ENCODE data around the gene PANK3.
"Not testable (repeated sequence)": the region's sequence is repeated elsewhere in the genome, so short reads cannot be mapped to it uniquely, and the experiment has no call there.

PANK3 gene

DNA sequence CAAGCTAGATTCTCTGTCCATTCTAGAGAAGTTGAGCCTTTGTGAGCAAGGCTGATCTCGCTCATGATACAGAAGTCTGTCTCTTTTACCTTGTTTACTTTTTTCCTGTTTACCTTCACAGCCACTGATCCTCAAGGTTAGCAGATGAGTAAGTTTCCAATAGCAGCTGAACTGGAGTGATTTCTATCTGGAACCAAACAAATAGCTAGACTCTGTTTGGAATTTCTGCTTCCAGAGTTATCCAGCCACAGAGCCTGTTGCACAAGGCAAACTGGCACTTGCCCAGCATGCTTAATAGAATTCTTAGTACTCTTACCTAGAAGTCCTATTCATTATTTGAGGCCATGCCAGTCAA is 12.8 kb upstream of the PANK3 start:
- no peak for DNase-seq (ENCODE audit: low read depth, low spot score)

DNA sequence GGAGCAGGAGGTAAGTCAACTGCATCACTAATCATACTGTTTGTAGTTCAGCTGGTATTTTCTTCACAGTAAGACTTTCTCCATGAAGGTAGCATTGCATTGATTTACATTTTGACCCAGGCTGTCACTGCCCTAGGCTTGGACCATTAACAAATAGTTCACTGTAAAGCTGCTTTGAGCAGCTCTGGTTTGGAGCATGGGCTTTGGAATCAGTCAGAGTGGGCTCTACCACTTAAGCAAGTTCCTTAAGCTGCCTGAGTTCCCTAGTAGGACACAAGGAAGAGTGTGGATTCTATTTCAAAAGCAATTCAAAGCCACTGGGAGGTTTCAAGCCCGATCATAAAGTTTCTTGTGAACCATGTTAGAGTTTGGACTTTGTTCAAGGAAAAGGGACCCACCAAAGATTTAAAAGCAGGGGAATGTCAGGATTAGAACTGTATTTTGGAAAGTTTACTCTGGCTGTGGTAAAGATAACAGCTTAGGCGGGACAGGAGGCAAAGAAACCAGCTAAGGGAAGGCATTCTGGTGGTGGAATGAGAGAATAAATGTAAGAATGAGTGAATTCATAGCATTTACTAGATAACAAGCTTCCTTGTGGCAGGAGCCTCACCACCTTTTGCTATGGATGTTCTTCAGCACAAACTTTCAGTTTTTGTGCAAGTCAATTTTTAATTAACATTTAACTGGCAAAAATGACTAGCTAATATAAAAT is 12.3 kb upstream of the PANK3 start:
- no peak for DNase-seq (ENCODE audit: low read depth, low spot score)

GRCh38 chr5:168590666-168591065 is 11.5 kb upstream of the PANK3 start:
- no peak for DNase-seq (ENCODE audit: low read depth, low spot score)

DNA sequence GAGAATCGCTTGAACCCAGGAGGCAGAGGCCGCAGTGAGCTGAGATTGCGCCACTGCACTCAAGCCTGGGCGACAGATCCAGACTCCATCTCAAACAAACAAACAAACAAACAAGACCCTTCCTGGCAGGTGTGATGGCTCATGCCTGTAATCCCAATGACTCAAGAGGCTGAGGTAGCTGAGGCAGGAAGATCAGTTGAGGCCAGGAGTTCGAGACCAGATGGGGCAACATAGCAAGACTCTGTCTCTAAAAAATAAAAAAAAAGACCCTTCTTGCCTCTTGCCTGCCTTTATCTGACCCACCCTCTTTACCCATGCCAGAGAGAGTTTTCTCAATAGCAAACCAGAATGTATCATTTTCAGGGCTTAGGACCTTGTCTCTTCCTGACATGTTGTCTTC is 8.8 kb upstream of the PANK3 start:
- no peak for DNase-seq (ENCODE audit: low read depth, low spot score)

GRCh38 chr5:168585119-168585856 is 6.1 kb upstream of the PANK3 start:
- DNase-seq (ENCODE audit: low read depth, low spot score): no peak

- DNase-seq (ENCODE audit: low read depth, low spot score): no peak
These were observed 4.7 kb upstream of the PANK3 start for GRCh38 chr5:168583742-168584482.

DNA sequence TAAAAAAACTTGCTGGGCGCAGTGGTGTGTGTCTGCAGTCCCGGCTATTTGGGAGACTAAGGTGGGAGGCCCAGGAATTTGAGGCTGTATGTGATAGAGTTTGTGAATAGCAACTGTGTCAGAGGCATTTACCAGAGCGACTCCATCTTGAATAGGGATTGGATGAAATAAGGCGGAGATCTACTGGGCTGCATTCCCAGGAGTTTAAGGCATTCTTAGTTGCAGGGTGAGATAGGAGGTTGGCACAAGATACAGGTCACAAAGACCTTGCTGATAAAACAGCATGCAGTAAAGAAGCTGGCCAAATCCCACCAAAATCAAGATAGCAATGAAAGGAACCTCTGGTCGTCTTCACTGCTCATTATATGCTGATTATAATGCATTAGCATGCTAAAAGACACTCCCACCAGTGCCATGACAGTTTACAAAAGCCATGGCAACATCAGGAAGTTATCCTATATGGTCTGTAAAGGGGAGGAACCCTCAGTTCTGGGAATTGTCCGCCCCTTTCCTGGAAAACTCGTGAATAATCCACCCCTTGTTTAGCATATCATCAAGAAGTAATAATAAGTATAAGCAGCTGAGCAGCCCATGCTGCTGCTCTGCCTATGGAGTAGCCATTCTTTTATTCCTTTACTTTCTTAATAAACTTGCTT is 1.8 kb upstream of the PANK3 start:
- DNase-seq (ENCODE audit: low read depth, low spot score): not testable (repeated sequence)

GRCh38 chr5:168580227-168580508 is 1.0 kb upstream of the PANK3 start:
- no peak for DNase-seq (ENCODE audit: low read depth, low spot score)

- DNase-seq (ENCODE audit: low read depth, low spot score): peak; percentile 93
These were observed 489 bp upstream of the PANK3 start for GRCh38 chr5:168579488-168580226.

DNA sequence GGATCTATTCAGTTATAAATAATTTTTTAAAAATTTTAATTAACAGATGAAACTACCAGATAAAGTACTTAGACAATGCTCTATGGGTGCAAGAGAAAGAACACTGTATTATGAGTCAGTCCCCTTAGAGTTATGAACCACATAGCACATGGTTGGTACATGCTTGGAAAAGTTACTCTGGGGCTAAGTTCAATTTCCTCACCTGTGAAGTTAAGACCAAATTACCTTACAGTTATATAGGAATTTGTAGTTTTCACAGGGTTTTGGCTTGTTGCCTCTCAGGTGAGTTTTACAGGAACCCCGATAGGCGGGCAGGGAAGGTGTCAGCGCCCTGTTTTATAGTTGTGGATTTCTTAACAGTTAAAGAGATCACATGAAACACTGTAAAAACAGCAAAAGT is 1.2 kb downstream of the PANK3 start:
- no peak for DNase-seq (ENCODE audit: low read depth, low spot score)

DNA sequence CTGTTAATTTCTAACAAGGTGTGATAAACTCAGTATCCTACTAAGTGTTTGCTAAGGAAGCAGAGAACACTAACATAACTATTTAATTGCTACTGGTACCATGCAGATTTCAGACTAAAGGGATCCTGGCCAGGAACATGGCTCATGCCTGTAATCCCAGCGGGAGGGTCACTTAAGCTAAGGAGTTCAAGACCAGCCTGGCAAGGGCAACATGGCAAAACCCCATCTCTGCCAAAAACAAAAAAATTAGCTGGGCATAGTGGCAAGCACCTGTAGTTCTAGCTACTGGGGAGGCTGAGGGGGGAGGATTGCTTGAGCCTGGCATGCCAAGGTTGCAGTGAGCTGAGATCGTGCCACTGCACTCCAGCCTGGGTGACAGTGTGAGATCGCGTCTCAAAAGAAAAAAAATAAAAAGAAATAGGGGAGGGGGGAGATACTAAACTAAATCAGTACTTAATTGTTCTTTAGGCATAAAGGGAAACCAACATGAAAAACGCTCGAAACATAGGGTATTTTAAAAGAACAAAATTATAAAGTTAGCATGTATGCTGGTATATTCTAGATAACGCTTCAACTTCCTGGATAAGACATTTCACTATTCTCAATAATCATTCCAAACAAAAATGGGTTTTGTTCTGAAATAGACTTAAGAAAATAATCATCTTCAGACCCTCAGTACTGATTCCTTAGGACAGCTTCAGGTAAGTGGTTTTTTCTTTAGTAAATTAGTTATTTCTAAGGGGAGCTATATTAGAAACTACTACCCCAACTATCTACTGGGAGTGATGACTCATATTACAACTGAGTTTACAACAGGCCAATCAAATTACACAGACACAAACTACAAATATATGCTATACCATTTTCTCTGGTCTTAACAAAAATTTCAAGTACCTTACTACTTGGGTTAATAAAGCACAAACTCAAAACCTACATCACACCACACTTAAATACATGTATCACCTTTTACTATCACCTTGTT is 3.5 kb downstream of the PANK3 start:
- DNase-seq (ENCODE audit: low read depth, low spot score): no peak

- DNase-seq (ENCODE audit: low read depth, low spot score): not testable (repeated sequence)
These were observed 5.0 kb downstream of the PANK3 start for GRCh38 chr5:168574156-168574555.

- DNase-seq (ENCODE audit: low read depth, low spot score): not testable (repeated sequence)
These were observed 5.5 kb downstream of the PANK3 start for GRCh38 chr5:168573663-168574062.

- DNase-seq (ENCODE audit: low read depth, low spot score): no peak
These were observed 8.5 kb downstream of the PANK3 start for GRCh38 chr5:168570490-168571328.

DNA sequence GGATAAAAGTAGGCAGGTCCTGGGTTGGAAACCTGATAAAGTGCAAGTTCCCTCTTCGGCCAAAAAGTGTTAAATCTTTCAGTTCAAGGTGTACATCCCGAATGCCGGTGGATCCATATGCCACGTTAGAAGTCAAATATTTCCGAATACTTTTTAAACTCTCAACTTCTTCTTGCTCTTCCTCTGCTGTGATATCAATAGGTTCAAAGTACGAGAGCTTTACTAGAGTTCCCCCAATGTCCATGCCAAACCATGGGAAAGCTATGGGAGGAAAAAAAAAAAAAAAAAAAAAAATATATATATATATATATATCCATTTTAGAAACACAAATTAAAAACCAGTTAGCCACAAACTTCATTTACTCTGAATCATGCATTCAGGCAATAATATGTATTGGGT is 10.4 kb downstream of the PANK3 start:
- no peak for DNase-seq (ENCODE audit: low read depth, low spot score)

GRCh38 chr5:168563959-168564358 is 15.2 kb downstream of the PANK3 start:
- no peak for DNase-seq (ENCODE audit: low read depth, low spot score)

DNA sequence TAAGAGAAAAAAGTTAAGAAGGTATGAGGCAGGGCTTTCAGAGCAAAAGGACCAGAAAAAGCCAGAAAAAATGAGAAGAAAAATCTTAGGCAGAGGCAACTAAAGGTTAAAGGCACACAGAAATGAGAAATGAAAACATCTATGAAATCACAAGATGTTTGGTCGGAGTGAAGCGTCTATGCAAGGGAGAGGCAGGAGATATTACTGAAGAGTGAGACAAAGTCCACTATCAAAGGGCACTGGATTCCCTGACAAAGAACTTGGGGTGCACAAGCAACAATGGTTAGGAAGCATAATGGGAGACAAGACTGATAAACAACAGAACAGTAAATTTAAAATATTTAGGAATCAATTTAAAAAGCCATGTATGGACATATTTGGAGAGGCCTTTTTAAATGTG is 16.9 kb downstream of the PANK3 start:
- no peak for DNase-seq (ENCODE audit: low read depth, low spot score)

DNA sequence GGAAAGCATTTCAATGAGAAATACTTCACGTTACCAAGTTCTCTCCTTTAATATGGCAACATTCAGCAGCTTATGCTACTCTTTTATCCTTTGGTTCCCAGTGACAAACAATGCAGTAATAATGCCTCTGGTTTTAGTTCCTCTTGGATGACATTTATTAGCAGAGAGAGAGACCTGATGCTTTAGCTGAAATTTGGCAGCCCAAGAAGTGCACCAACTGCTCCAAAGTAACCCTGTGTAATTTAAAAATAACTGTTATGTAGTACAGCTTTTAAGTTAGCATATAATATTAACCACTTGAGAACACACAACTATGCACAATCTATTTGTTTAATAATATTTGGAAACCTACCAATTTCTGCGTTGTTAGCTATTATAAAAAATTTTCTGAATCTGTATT is 21.8 kb downstream of the PANK3 start:
- DNase-seq (ENCODE audit: low read depth, low spot score): no peak

GRCh38 chr5:168553377-168554130 is 25.6 kb downstream of the PANK3 start:
- no peak for DNase-seq (ENCODE audit: low read depth, low spot score)

Data from activated CD4-positive, CD25-positive, alpha-beta regulatory T cell treated with anti-CD3 and anti-CD28 coated beads, Interleukin-2, amount 50 U/mL, for 16 hours (primary cell).